Naive B cell (primary cell): ENCODE measurements around the gene CAPSL. TPM values are rescaled to one million over a fixed set of nuclear protein-coding genes. Genes with fewer than 3 reads are reported as not detected.

Source experiments
- ATAC-seq, 2 donors: fragments of 150-1000 bp; cut with Tn5 transposase; 2 replicates each; pipeline ENCODE4 v1.10.0; 2021; ENCODE audit warnings: low read depth in 2 of 2, mild to moderate bottlenecking in 2 of 2, moderate library complexity in 2 of 2
- DNase-seq: peaks from one replicate; pipeline ENCODE4 v3.0.0; 2022
- H3K27ac Mint-ChIP-seq, 6 donors: one replicate each; pipeline ENCODE4 v1.8.0; 2020 to 2022; ENCODE audit warnings: mild to moderate bottlenecking in 6 of 6, mixed read lengths in 6 of 6, moderate library complexity in 5 of 6, inconsistent platforms in 2 of 6
- H3K27me3 Mint-ChIP-seq, 3 donors: one replicate each; pipeline ENCODE4 v1.8.0; 2021 to 2022; ENCODE audit warnings: mixed read lengths in 3 of 3, mild to moderate bottlenecking in 1 of 3
- H3K36me3 Mint-ChIP-seq, 2 donors: one replicate each; pipeline ENCODE4 v1.8.0; 2020 to 2022; ENCODE audit warnings: mixed read lengths in 2 of 2, inconsistent platforms in 1 of 2, mild to moderate bottlenecking in 1 of 2
- H3K4me1 Mint-ChIP-seq, 3 donors: one replicate each; pipeline ENCODE4 v1.8.0; 2020 to 2022; ENCODE audit warnings: mixed read lengths in 3 of 3, inconsistent platforms in 1 of 3, mild to moderate bottlenecking in 1 of 3, moderate library complexity in 1 of 3
- H3K4me3 Mint-ChIP-seq, 8 donors: one replicate each; pipeline ENCODE4 v1.8.0; 2020 to 2022; ENCODE audit warnings: mild to moderate bottlenecking in 8 of 8, mixed read lengths in 8 of 8, moderate library complexity in 8 of 8, inconsistent platforms in 2 of 8
- H3K9me3 Mint-ChIP-seq, 7 donors: one replicate each; pipeline ENCODE4 v1.8.0; 2020 to 2022; ENCODE audit warnings: mixed read lengths in 7 of 7, mild to moderate bottlenecking in 5 of 7, inconsistent platforms in 2 of 7, moderate library complexity in 1 of 7
- polyA plus RNA-seq, 6 donors: library from polyadenylated mRNA; unstranded; fragments of 300-500 nt; fragmentation: Illumina TruSeq; gene quantifications; one replicate each; pipeline ENCODE4 v1.2.3, GENCODE V29; 2021; ENCODE audit warnings: low read depth in 6 of 6

The CAPSL gene
- polyA plus RNA-seq, 6 donors from 2014 or later = not detected

GRCh38 chr5:35926389-35927051, 11.9 kb downstream of the CAPSL start:
- H3K27ac Mint-ChIP-seq = peak overlapping the region in 1 of 6 donors; percentile 27
- H3K27me3 Mint-ChIP-seq = peaks cover 13 to 32% (median 25%) of the 10 kb centered on the region in 3 donors
- peak overlapping the region in 4 of 8 donors; percentile 40 to 76 (median 46) for H3K4me3 Mint-ChIP-seq

GRCh38 chr5:35924950-35925722, 13.3 kb downstream of the CAPSL start:
- Mint-ChIP-seq H3K4me1 (peaks cover 10 to 15% (median 14%) of the 10 kb centered on the region in 3 donors), H3K36me3 (no peaks in the 10 kb centered on the region), H3K9me3 (peaks cover 0 to 4% (median 0%) of the 10 kb centered on the region in 7 donors), H3K4me3 (peak overlapping the region in 5 of 8 donors; percentile 48 to 72 (median 59)), H3K27me3 (peaks cover 13 to 32% (median 25%) of the 10 kb centered on the region in 3 donors), H3K27ac (peak overlapping the region in 1 of 6 donors; percentile 85)
- DNase-seq (peak; percentile 30), ATAC-seq (peak; percentile 63 to 66)

More at GRCh38 chr5:35926389-35927051, 11.9 kb downstream of the CAPSL start:
- peak; percentile 48 for DNase-seq
- peak; percentile 48 to 67 for ATAC-seq
- Mint-ChIP-seq H3K4me1 (peaks cover 10 to 15% (median 14%) of the 10 kb centered on the region in 3 donors), H3K9me3 (no peaks in the 10 kb centered on the region), H3K36me3 (no peaks in the 10 kb centered on the region)

GRCh38 chr5:35924122-35924949, 14.1 kb downstream of the CAPSL start:
- ATAC-seq (no peak), DNase-seq (no peak)
- Mint-ChIP-seq H3K27ac (no peak overlapping the region), H3K4me3 (peak overlapping the region in 3 of 8 donors; percentile 54 to 61 (median 59)), H3K27me3 (peaks cover 13 to 32% (median 25%) of the 10 kb centered on the region in 3 donors), H3K9me3 (peaks cover 1 to 5% (median 4%) of the 10 kb centered on the region in 7 donors), H3K36me3 (no peaks in the 10 kb centered on the region), H3K4me1 (peaks cover 10 to 15% (median 14%) of the 10 kb centered on the region in 3 donors)

GRCh38 chr5:35922468-35922867, 16.0 kb downstream of the CAPSL start:
- H3K9me3 Mint-ChIP-seq = peaks cover 3 to 8% (median 7%) of the 10 kb centered on the region in 7 donors
- H3K4me1 Mint-ChIP-seq = peaks cover 10 to 15% (median 14%) of the 10 kb centered on the region in 3 donors
- DNase-seq (no peak), ATAC-seq (no peak)
- no peak overlapping the region for H3K4me3 Mint-ChIP-seq
- H3K27me3 Mint-ChIP-seq = peaks cover 13 to 32% (median 25%) of the 10 kb centered on the region in 3 donors
- H3K27ac Mint-ChIP-seq = peak overlapping the region in 1 of 6 donors; percentile 16
- no peaks in the 10 kb centered on the region for H3K36me3 Mint-ChIP-seq

GRCh38 chr5:35921930-35922329, 16.5 kb downstream of the CAPSL start:
- Mint-ChIP-seq H3K27ac (no peak overlapping the region), H3K4me3 (no peak overlapping the region), H3K4me1 (peaks cover 10 to 15% (median 14%) of the 10 kb centered on the region in 3 donors), H3K27me3 (peaks cover 13 to 32% (median 25%) of the 10 kb centered on the region in 3 donors), H3K9me3 (peaks cover 3 to 11% (median 7%) of the 10 kb centered on the region in 7 donors), H3K36me3 (no peaks in the 10 kb centered on the region)
- ATAC-seq (no peak), DNase-seq (no peak)

GRCh38 chr5:35920890-35921289, 17.5 kb downstream of the CAPSL start:
- Mint-ChIP-seq H3K4me1 (peaks cover 7 to 14% (median 8%) of the 10 kb centered on the region in 3 donors), H3K27me3 (peaks cover 7 to 23% (median 16%) of the 10 kb centered on the region in 3 donors), H3K27ac (no peak overlapping the region), H3K4me3 (no peak overlapping the region), H3K9me3 (peaks cover 4 to 17% (median 7%) of the 10 kb centered on the region in 7 donors), H3K36me3 (no peaks in the 10 kb centered on the region)
- ATAC-seq (no peak), DNase-seq (no peak)

- Mint-ChIP-seq H3K4me3 (no peak overlapping the region), H3K27ac (no peak overlapping the region)
Observed at GRCh38 chr5:35919191-35919590, 19.2 kb downstream of the CAPSL start.

GRCh38 chr5:35908814-35909213, 29.6 kb downstream of the CAPSL start:
- Mint-ChIP-seq H3K27me3 (peaks cover 0 to 4% (median 0%) of the 10 kb centered on the region in 3 donors), H3K4me3 (no peak overlapping the region), H3K9me3 (peaks cover 0 to 9% (median 2%) of the 10 kb centered on the region in 7 donors), H3K36me3 (no peaks in the 10 kb centered on the region), H3K27ac (peak overlapping the region in 1 of 6 donors; percentile 42), H3K4me1 (peaks cover 5 to 24% (median 7%) of the 10 kb centered on the region in 3 donors)
- ATAC-seq (no peak), DNase-seq (no peak)

More at GRCh38 chr5:35919191-35919590, 19.2 kb downstream of the CAPSL start:
- peaks cover 0 to under 1% (median 0%) of the 10 kb centered on the region in 3 donors for H3K4me1 Mint-ChIP-seq
- ATAC-seq (no peak), DNase-seq (no peak)
- peaks cover 4 to 22% (median 13%) of the 10 kb centered on the region in 7 donors for H3K9me3 Mint-ChIP-seq
- no peaks in the 10 kb centered on the region for H3K36me3 Mint-ChIP-seq
- peaks cover 0 to 10% (median 5%) of the 10 kb centered on the region in 3 donors for H3K27me3 Mint-ChIP-seq

- Mint-ChIP-seq H3K36me3 (no peaks in the 10 kb centered on the region), H3K9me3 (peaks cover 0 to 9% (median 3%) of the 10 kb centered on the region in 7 donors), H3K27ac (peak overlapping the region in 1 of 6 donors; percentile 78), H3K27me3 (peaks cover 0 to 4% (median 0%) of the 10 kb centered on the region in 3 donors), H3K4me3 (no peak overlapping the region), H3K4me1 (peaks cover 5 to 24% (median 7%) of the 10 kb centered on the region in 3 donors)
- ATAC-seq = peak in 1 of 2 donors; percentile 33
- no peak for DNase-seq
Observed at GRCh38 chr5:35908228-35908627, 30.2 kb downstream of the CAPSL start.

GRCh38 chr5:35904443-35905132, 33.8 kb downstream of the CAPSL start:
- DNase-seq (no peak), ATAC-seq (peak in 1 of 2 donors; percentile 48)
- H3K27me3 Mint-ChIP-seq = no peaks in the 10 kb centered on the region
- no peak overlapping the region for H3K4me3 Mint-ChIP-seq
- H3K27ac Mint-ChIP-seq = peak overlapping the region in 3 of 6 donors; percentile 5 to 59 (median 28)
- H3K4me1 Mint-ChIP-seq = peaks cover 5 to 24% (median 7%) of the 10 kb centered on the region in 3 donors
- peaks cover 0 to 2% (median 0%) of the 10 kb centered on the region in 7 donors for H3K9me3 Mint-ChIP-seq
- no peaks in the 10 kb centered on the region for H3K36me3 Mint-ChIP-seq

GRCh38 chr5:35903631-35904203, 34.7 kb downstream of the CAPSL start:
- Mint-ChIP-seq H3K27ac (peak overlapping the region in 1 of 6 donors; percentile 82), H3K27me3 (no peaks in the 10 kb centered on the region), H3K4me3 (peak overlapping the region in 1 of 8 donors; percentile 63), H3K9me3 (peaks cover 0 to 2% (median 0%) of the 10 kb centered on the region in 7 donors), H3K4me1 (peaks cover 5 to 21% (median 7%) of the 10 kb centered on the region in 3 donors), H3K36me3 (no peaks in the 10 kb centered on the region)
- ATAC-seq (no peak), DNase-seq (no peak)
